C4-2B (cell line): Measurements from ENCODE around the gene SCAI.
A peak's percentile ranks its signal among the peaks of the same experiment; 100 is the strongest.

Source experiments
- H3K27ac ChIP-seq: fragments of 450-650 bp; 2 replicates; pipeline ENCODE4 v1.5.1; 2017
- CTCF ChIP-seq: fragments of 450-650 bp; conservative IDR thresholded peaks from 2 replicates; pipeline ENCODE4 v1.5.1; 2017; ENCODE audit warnings: mild to moderate bottlenecking
- ZFX ChIP-seq: fragments of 450-650 bp; IDR thresholded peaks from 2 replicates; pipeline ENCODE4 v1.6.1; 2017

The SCAI gene

DNA sequence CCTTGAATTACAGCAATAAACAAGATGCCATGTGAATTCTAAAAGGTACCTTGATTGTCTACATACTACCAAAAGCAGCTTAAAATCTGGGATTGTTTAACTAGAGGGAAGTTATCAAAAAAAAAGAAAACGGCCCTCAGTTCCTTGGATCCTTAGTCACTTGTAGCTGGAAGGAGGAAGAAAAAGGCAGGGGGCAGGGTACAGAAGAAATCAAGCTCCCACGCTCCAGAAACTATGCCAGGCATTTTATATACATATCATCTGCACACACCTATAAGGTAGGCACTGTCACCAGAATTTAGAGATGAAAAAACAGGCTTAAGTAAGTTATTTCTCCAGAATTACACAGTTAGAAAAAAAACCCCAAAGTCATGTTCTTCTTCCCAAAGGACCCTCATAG, 63.4 kb downstream of the SCAI start:
- TF ChIP-seq CTCF (no peak), ZFX (no peak)
- no peak overlapping the region for H3K27ac ChIP-seq

DNA sequence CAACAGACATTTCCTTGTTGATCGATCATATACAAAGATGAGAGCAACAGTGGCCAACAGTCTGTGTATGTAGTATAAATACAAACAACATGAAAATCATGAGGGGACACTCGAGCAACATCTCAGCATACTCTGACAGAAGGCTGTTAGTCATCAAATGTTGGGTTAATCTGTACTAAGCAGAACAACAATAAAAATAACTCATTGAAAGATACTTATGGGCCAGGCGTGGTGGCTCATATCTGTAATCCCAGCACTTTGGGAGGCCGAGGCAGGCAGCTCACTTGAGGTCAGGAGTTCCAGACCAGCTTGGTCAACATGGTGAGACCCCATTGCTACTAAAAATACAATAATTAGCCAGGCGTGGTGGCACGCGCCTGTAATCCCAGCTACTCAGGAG, 67.3 kb downstream of the SCAI start:
- no peak overlapping the region for H3K27ac ChIP-seq
- TF ChIP-seq CTCF (no peak), ZFX (no peak)

- TF ChIP-seq CTCF (no peak), ZFX (no peak)
- H3K27ac ChIP-seq = no peak overlapping the region
Observed at GRCh38 chr9:125074976-125075375, 68.4 kb downstream of the SCAI start.

DNA sequence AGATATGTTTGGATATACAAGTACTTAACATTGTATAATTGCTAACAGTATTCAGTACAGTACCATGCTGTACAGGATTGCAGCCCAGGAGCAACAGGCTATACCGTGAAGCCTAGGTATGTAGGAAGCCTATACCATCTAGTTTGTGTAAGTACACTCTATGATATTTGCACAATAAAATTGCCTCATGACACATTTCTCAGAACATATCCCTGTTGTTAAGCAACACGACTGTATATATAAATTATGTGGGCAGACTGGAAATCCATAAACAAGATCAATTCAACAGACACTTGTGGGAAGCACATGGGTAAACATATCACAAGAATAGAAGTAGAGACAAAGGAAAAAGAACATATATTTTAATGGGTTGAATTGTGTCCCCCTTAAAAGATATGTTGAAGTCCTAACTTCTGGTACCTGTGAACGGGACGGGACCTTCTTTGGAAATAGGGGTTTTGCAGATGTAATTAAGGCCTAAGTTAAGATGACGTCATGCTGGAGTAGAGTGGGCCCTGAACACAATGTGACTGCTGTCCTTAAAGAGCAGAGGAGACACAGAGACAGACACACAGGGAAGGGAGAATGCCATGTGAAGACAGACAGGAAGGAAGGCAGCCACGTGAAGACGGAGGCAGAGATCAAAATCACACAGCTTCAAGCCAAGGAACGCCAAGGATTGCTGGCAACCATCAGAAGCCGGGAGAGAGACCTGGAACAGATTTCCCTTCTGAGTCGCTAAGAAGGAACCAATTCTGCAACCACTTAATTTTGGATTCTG, 76.3 kb downstream of the SCAI start:
- TF ChIP-seq ZFX (0 out of 2 replicates have a peak, but pooled peaks have one; percentile 15), CTCF (no peak)
- H3K27ac ChIP-seq = no peak overlapping the region

GRCh38 chr9:125061391-125061790, 81.9 kb downstream of the SCAI start:
- H3K27ac ChIP-seq = no peak overlapping the region
- no peak for TF ChIP-seq CTCF
- no peak for TF ChIP-seq ZFX

GRCh38 chr9:125049212-125050049, 93.9 kb downstream of the SCAI start:
- H3K27ac ChIP-seq = no peak overlapping the region
- TF ChIP-seq CTCF (no peak), ZFX (no peak)

GRCh38 chr9:125043631-125044030, 99.7 kb downstream of the SCAI start:
- TF ChIP-seq CTCF (no peak), ZFX (no peak)
- no peak overlapping the region for H3K27ac ChIP-seq
